Measurements from ENCODE around the gene COX6A1.
"Not testable (repeated sequence)": the region's sequence is repeated elsewhere in the genome, so short reads cannot be mapped to it uniquely, and the experiment has no call there.

The COX6A1 gene

GRCh38 chr12:120470150-120470784 is 32.4 kb downstream of the COX6A1 start:
- Histone ChIP-seq H3K27me3 (ENCODE audit: control insufficient read depth, insufficient read depth, low read length) (no peaks in the 10 kb centered on the region), H3K9me3 (replicated peaks; ENCODE audit: low read length) (no peaks in the 10 kb centered on the region), H3K4me3 (ENCODE audit: low read length) (peak overlapping the region; percentile 75), H3K4me2 (ENCODE audit: low read length) (peak overlapping the region; percentile 92), H3K36me3 (ENCODE audit: insufficient read depth, low read length) (peaks cover 22% of the 10 kb centered on the region), H3K9ac (ENCODE audit: low read depth, low read length) (peak overlapping the region; percentile 97), H3K4me1 (ENCODE audit: control insufficient read depth, insufficient read depth, low read length) (peaks cover 21% of the 10 kb centered on the region)

DNA sequence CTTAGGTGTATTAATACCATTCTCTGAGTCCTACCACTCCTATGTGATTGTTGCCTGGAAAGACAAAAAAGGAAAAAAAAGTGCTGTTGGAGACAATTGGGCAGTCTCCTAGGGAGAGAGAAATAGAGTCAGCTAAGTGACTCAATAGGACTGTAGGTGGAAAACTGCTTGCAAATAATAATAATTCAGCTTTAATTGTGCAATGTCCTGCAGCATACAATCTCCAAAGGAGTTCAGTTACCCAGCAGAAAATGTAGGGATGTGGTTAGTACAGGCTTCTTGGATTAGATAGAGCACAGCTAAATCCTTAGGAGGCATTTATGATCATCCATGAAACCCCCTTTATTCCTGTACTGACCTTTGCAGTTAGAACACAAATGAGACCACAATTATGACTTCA is 34.6 kb downstream of the COX6A1 start:
- no peak overlapping the region for H3K9ac ChIP-seq (ENCODE audit: low read depth, low read length)
- no peak overlapping the region for H3K4me3 ChIP-seq (ENCODE audit: low read length)
- H3K36me3 ChIP-seq (ENCODE audit: insufficient read depth, low read length), result peaks cover 4% of the 10 kb centered on the region
- H3K27me3 ChIP-seq (ENCODE audit: control insufficient read depth, insufficient read depth, low read length), result no peaks in the 10 kb centered on the region
- no peak overlapping the region for H3K4me2 ChIP-seq (ENCODE audit: low read length)
- H3K4me1 ChIP-seq (ENCODE audit: control insufficient read depth, insufficient read depth, low read length), result peaks cover 18% of the 10 kb centered on the region
- no peaks in the 10 kb centered on the region for H3K9me3 ChIP-seq (replicated peaks; ENCODE audit: low read length)

DNA sequence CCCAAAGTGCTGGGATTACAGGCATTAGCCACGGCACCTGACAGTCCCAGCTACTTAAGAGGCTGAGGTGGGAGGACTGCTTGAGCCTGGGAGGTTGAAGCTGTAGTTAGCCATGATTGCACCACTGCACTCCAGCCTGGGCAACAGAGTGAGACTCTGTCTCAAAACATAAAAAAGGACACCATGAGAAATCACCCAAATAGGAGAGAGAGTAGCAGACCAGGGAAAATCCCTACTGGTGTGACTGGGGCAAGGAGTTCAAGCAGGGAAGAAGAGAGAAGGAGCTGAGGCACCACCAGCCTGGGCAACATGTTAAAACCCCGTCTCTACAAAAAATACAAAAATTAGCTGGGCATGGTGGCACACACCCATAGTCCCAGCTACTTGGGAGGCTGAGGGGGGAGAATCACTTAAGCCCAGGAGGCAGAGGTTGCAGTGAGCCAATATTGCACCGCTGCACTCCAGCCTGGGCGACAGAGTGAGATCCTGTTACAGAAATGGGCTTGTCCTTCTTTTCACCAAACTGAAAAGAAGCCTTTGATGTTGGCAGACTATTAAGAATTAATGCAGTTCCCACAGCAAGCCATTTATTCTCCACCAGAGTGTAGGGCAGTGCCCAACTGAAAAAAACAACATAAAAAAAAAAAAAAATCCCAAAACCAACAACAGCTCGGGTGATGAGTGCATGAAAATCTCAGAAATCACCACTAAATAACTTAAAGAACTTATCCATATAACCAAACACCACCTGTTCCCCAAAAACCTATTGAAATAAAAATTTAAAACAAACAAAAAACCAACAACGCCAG is 36.1 kb downstream of the COX6A1 start:
- no peaks in the 10 kb centered on the region for H3K36me3 ChIP-seq (ENCODE audit: insufficient read depth, low read length)
- H3K4me1 ChIP-seq (ENCODE audit: control insufficient read depth, insufficient read depth, low read length), result peaks cover 12% of the 10 kb centered on the region
- no peaks in the 10 kb centered on the region for H3K9me3 ChIP-seq (replicated peaks; ENCODE audit: low read length)
- H3K27me3 ChIP-seq (ENCODE audit: control insufficient read depth, insufficient read depth, low read length), result no peaks in the 10 kb centered on the region
- H3K4me2 ChIP-seq (ENCODE audit: low read length), result peak overlapping the region; percentile 1
- H3K9ac ChIP-seq (ENCODE audit: low read depth, low read length), result no peak overlapping the region
- H3K4me3 ChIP-seq (ENCODE audit: low read length), result no peak overlapping the region

DNA sequence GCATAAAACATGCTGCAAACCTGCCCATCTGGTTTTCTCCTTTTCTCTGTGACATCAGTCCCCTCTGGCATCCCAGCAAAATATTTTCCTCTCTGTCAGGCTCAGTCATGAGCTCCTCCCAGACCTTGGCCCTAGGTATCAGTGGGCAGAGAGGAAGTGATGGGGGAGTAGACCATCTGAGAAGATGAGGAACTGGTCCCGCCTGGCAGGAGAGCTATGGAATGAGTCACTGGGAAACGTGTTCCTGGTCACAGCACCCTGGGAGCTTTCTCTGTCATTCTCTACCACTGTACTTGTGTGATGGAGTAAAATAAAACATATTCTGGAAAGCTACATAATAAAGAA is 36.7 kb downstream of the COX6A1 start:
- H3K27me3 ChIP-seq (ENCODE audit: control insufficient read depth, insufficient read depth, low read length), result no peaks in the 10 kb centered on the region
- no peaks in the 10 kb centered on the region for H3K36me3 ChIP-seq (ENCODE audit: insufficient read depth, low read length)
- H3K9me3 ChIP-seq (replicated peaks; ENCODE audit: low read length), result no peaks in the 10 kb centered on the region
- peaks cover 12% of the 10 kb centered on the region for H3K4me1 ChIP-seq (ENCODE audit: control insufficient read depth, insufficient read depth, low read length)
- peak overlapping the region; percentile 31 for H3K4me2 ChIP-seq (ENCODE audit: low read length)
- no peak overlapping the region for H3K4me3 ChIP-seq (ENCODE audit: low read length)
- H3K9ac ChIP-seq (ENCODE audit: low read depth, low read length), result no peak overlapping the region

DNA sequence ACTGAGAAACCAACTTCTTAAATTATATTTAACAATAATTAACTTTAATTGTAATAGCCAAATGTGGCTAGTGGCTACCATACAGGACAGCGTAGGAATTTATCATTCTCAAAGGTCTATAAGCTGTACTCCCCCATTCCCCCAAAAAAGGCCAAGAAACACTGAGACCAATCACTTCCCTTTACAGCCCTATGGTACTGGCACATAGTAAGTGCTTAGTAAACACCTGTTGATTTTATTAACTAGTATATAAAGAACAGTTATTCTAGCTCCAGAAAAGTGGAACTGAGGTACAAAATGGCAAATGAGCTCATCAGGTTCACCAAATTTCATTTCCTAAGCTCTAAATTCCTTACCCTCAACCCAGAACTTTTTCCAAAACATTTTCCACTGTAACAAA is 37.7 kb downstream of the COX6A1 start:
- no peak overlapping the region for H3K9ac ChIP-seq (ENCODE audit: low read depth, low read length)
- H3K4me1 ChIP-seq (ENCODE audit: control insufficient read depth, insufficient read depth, low read length), result peaks cover 12% of the 10 kb centered on the region
- no peaks in the 10 kb centered on the region for H3K27me3 ChIP-seq (ENCODE audit: control insufficient read depth, insufficient read depth, low read length)
- no peaks in the 10 kb centered on the region for H3K36me3 ChIP-seq (ENCODE audit: insufficient read depth, low read length)
- H3K4me3 ChIP-seq (ENCODE audit: low read length), result no peak overlapping the region
- H3K4me2 ChIP-seq (ENCODE audit: low read length), result no peak overlapping the region
- no peaks in the 10 kb centered on the region for H3K9me3 ChIP-seq (replicated peaks; ENCODE audit: low read length)

GRCh38 chr12:120479458-120479857 is 41.5 kb downstream of the COX6A1 start:
- H3K36me3 ChIP-seq (ENCODE audit: insufficient read depth, low read length), result no peaks in the 10 kb centered on the region
- no peak overlapping the region for H3K9ac ChIP-seq (ENCODE audit: low read depth, low read length)
- no peaks in the 10 kb centered on the region for H3K27me3 ChIP-seq (ENCODE audit: control insufficient read depth, insufficient read depth, low read length)
- H3K4me3 ChIP-seq (ENCODE audit: low read length), result no peak overlapping the region
- peaks cover 4% of the 10 kb centered on the region for H3K4me1 ChIP-seq (ENCODE audit: control insufficient read depth, insufficient read depth, low read length)
- H3K4me2 ChIP-seq (ENCODE audit: low read length), result no peak overlapping the region
- no peaks in the 10 kb centered on the region for H3K9me3 ChIP-seq (replicated peaks; ENCODE audit: low read length)

DNA sequence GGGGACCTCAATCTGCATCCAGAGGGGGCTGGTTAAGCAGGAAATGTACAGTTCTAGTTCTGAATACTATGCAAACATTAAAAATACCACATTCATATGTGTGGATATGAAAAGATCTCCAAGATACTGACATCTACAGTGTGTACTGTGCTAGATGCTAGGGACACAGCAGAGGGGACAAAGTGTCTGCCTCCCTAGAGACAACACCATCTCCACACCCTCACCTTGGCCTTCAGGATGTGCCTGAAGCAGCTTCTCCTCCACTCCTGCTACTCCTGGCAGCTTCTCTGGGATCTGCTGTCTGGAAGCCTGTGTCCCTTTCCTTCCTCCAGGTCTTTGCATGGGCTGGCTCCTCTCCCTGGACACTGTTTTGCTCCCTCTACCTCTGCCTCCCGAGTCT is 42.3 kb downstream of the COX6A1 start:
- Histone ChIP-seq H3K9ac (ENCODE audit: low read depth, low read length) (no peak overlapping the region), H3K4me1 (ENCODE audit: control insufficient read depth, insufficient read depth, low read length) (no peaks in the 10 kb centered on the region), H3K9me3 (replicated peaks; ENCODE audit: low read length) (no peaks in the 10 kb centered on the region), H3K4me3 (ENCODE audit: low read length) (no peak overlapping the region), H3K36me3 (ENCODE audit: insufficient read depth, low read length) (no peaks in the 10 kb centered on the region), H3K4me2 (ENCODE audit: low read length) (no peak overlapping the region), H3K27me3 (ENCODE audit: control insufficient read depth, insufficient read depth, low read length) (no peaks in the 10 kb centered on the region)

DNA sequence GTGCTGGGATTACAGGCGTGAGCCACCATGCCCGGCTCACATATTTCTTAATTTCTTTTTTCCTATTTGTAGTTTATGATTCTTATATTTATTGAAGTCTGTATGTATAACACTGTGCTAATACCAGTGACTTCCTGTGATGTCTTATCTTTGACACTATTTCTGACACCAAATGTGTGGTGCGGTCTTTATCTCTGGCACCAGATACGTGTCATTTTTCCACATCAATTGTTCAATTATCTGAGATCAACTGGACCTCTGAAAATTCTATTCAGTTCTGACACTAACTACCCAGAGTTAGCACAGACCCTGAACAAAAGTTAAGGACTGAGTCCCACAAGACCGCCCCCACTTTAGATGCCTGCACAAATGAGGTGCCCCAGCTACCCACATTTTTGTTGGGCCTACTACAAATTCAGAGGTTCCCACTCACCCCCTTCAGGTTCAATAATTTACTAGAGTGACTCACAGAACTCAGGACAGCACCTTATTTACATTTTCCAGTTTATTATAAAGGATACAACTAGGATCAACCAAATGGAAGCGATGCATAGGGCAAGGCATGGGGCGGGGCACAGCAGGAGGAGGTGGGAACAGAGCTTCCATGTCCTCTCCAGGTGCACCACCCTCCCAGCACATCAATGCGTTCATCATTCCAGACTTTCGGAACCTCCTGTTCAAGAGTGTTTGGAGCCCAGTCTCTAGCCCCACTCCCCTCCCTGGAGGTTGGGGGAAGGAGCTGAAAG is 43.3 kb downstream of the COX6A1 start:
- Histone ChIP-seq H3K9ac (ENCODE audit: low read depth, low read length) (no peak overlapping the region), H3K9me3 (replicated peaks; ENCODE audit: low read length) (no peaks in the 10 kb centered on the region)

DNA sequence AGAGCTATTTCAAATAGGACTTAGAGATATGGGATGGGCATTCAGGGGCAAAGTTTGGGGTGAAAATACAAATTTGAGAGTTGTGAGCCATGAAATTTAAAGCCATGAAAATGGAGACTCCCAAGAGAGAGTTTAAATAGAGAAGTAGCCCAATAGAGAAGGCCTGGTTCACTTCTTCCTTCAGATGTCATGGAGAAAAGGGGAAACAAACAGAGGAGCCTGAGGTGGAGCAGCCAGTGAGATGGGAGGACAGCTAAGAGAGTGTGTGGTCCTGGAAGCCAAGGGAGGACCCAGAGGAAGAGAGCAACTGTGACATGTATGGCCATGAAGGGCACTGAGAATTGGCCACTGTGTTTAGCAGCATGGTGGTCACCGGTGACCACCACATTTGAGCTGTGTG is 45.7 kb downstream of the COX6A1 start:
- Histone ChIP-seq H3K9ac (ENCODE audit: low read depth, low read length) (no peak overlapping the region), H3K4me1 (ENCODE audit: control insufficient read depth, insufficient read depth, low read length) (no peaks in the 10 kb centered on the region), H3K4me3 (ENCODE audit: low read length) (no peak overlapping the region), H3K4me2 (ENCODE audit: low read length) (no peak overlapping the region), H3K36me3 (ENCODE audit: insufficient read depth, low read length) (no peaks in the 10 kb centered on the region), H3K9me3 (replicated peaks; ENCODE audit: low read length) (no peaks in the 10 kb centered on the region), H3K27me3 (ENCODE audit: control insufficient read depth, insufficient read depth, low read length) (no peaks in the 10 kb centered on the region)

More for the DNA sequence above, 43.3 kb downstream of the COX6A1 start:
- Histone ChIP-seq H3K4me3 (ENCODE audit: low read length) (no peak overlapping the region), H3K27me3 (ENCODE audit: control insufficient read depth, insufficient read depth, low read length) (no peaks in the 10 kb centered on the region), H3K4me2 (ENCODE audit: low read length) (no peak overlapping the region), H3K36me3 (ENCODE audit: insufficient read depth, low read length) (no peaks in the 10 kb centered on the region), H3K4me1 (ENCODE audit: control insufficient read depth, insufficient read depth, low read length) (no peaks in the 10 kb centered on the region)

GRCh38 chr12:120485961-120486881 is 48.3 kb downstream of the COX6A1 start:
- no peak overlapping the region for H3K4me3 ChIP-seq (ENCODE audit: low read length)
- H3K27me3 ChIP-seq (ENCODE audit: control insufficient read depth, insufficient read depth, low read length), result no peaks in the 10 kb centered on the region
- H3K9me3 ChIP-seq (replicated peaks; ENCODE audit: low read length), result no peaks in the 10 kb centered on the region
- H3K9ac ChIP-seq (ENCODE audit: low read depth, low read length), result no peak overlapping the region
- no peaks in the 10 kb centered on the region for H3K36me3 ChIP-seq (ENCODE audit: insufficient read depth, low read length)
- no peak overlapping the region for H3K4me2 ChIP-seq (ENCODE audit: low read length)
- no peaks in the 10 kb centered on the region for H3K4me1 ChIP-seq (ENCODE audit: control insufficient read depth, insufficient read depth, low read length)

DNA sequence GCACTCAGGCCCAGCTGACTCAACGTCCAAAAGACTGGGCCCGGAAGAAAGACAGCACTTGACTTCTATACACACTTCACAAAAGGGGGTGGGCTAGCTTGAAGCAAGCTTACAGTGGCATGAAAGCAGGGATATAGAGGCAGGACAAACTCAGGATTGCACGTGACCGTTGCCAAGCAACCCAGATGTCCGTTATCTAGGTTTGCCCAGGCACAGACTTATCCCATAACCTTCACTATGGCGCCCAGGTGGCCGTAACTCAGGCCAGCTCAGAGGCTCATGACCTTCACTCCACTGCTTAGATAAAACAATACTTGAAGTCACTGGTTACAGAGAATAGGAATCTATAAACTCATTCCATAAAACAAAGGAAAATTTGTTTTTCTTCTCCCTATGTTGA is 49.6 kb downstream of the COX6A1 start:
- not testable (repeated sequence) for H3K27me3 ChIP-seq (ENCODE audit: control insufficient read depth, insufficient read depth, low read length); H3K9me3 ChIP-seq (replicated peaks; ENCODE audit: low read length); H3K4me1 ChIP-seq (ENCODE audit: control insufficient read depth, insufficient read depth, low read length); H3K36me3 ChIP-seq (ENCODE audit: insufficient read depth, low read length); H3K4me2 ChIP-seq (ENCODE audit: low read length); H3K9ac ChIP-seq (ENCODE audit: low read depth, low read length); H3K4me3 ChIP-seq (ENCODE audit: low read length)

Measured in skeletal muscle satellite cell (primary cell).